SIG-M5 (cell line): ENCODE data around the gene SYS1.
A peak's percentile ranks its signal among the peaks of the same experiment; 100 is the strongest.

ENCODE experiments used
- DNase-seq: peaks from one replicate; lab custom pipeline; 2025; lab: John Stamatoyannopoulos, UW

The SYS1 gene

DNA sequence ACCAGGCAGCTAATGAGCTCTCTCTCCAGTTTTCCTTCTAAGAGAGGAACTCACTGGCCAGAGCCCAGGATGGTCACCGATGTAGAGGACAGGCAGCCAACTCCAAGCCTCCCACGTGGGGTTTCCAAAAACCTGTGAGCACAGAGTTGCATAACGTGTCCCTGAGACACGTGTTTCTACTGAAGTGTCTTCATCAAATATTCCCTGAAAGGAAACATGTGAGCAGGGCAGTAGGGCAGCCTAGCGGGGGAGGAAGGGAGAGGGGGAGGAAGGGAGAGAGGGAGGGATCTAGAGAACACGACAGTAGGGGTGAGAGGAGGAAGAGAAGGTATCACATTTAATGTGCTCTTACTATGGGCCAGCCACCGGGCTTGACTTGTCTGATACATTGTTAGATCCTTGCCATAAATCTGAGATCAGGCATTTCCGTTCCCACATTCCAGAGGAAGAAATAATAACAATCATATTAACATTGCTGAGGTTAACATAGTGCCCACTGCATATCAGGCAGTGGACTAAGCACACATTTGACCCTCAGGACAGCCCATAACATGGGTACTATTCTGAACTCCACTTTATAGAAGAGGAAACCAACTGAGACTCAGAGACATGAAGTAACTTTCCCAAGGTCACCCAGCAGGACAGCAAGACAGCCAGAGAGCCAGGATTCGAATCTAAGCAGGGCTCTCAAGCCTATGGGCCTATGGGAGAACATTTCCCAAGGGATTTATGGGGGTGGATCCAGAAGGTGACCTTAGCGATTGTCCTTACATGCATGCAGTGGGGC, 4.5 kb upstream of the SYS1 start:
- DNase-seq: no peak

GRCh38 chr20:45359069-45359405, 3.9 kb upstream of the SYS1 start:
- no peak for DNase-seq

- no peak for DNase-seq
Measured at GRCh38 chr20:45359406-45360148, 3.4 kb upstream of the SYS1 start.

DNA sequence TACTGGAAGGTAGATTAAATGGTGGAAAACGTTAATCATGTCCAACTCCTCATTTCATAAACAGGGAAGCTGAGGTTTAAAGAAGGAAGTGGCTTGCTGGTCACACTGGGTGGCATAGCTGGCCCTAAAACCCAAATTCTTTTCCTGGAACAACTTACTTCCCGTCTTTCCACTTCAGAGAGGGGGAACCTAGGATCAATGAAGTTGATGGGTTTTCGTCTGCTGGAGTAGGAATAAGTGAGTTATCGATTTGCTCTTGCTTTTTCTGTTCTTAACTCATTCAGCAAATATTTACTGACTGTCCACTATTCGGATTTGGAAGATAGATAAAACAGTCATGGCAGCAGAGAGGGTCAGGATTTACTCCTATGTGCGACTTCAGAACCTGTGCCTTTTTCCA, 1.2 kb upstream of the SYS1 start:
- DNase-seq: no peak

DNA sequence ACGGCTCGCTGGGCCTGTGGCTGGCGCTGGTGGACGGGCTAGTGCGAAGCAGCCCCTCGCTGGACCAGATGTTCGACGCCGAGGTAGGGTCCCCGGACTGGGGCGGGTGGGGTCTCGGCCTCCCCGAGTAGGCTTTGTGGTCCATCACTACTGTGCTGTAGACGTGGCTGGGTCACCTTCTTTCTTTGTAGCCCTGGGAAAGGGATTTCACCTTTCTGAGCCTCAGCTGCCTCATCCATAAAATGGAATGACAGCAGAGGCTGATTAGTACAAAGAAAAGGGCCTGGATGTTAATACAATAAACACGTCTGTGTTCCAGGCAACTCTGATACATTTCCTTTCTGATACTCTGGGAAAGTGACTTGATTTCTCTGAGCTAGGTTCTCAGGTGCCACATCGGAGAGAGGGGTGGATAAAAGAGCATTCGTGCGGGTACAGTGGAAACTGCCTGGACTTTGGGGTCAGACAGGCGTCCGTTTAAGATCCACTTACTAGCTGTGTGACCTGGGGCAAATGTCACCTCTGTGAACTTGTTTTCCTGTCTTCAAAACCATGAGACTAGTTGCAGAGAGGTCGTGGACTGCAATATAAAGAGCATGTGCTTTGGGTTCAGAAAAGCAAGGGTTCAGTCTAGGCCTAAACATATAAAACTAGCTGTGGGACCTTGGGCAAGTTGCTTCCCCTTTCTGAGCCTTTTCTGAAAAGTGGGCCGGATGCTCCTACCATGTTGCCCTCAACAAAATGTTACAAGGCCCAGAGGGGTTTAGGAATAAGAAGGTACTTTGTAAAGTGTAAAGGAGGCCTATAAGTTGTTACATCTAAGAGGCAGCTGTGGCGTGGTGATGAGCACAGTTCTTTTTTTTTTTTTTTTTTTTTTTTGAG, 896 bp downstream of the SYS1 start:
- no peak for DNase-seq

- no peak for DNase-seq
Measured at GRCh38 chr20:45365444-45365970, 2.6 kb downstream of the SYS1 start.

GRCh38 chr20:45366192-45366591, 3.2 kb downstream of the SYS1 start:
- DNase-seq: no peak

DNA sequence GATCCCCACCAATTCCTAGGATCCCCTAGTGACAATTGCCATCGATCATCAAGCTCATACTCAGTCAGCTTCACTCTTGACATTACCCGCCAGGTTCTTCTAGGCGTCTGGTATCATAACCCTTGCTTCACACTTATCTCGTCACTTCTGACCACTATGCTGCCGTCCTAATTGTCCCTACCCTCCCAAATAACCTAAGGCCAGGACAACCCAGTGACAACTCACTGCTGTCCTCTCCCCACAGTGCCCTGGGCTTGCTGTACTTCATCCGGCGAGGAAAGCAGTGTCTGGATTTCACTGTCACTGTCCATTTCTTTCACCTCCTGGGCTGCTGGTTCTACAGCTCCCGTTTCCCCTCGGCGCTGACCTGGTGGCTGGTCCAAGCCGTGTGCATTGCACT, 3.7 kb downstream of the SYS1 start:
- no peak for DNase-seq

DNA sequence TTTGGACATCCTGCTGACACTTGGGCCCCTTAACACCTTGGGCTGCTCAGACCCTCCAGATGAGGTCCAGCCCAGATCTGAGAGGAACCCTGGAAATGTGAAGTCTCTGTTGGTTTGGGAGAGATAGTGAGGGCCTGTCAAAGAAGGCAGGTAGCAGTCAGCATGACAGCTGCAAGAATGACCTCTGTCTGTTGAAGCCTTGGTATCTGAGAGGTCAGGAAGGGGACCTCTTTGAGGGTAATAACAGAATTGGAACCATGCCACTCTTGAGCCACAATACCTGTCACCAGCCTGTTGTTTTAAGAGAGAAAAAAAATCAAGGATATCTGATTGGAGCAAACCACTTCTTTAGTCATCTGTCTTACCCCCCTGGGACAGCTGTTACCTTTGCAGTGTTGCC, 4.2 kb downstream of the SYS1 start:
- no peak for DNase-seq

DNA sequence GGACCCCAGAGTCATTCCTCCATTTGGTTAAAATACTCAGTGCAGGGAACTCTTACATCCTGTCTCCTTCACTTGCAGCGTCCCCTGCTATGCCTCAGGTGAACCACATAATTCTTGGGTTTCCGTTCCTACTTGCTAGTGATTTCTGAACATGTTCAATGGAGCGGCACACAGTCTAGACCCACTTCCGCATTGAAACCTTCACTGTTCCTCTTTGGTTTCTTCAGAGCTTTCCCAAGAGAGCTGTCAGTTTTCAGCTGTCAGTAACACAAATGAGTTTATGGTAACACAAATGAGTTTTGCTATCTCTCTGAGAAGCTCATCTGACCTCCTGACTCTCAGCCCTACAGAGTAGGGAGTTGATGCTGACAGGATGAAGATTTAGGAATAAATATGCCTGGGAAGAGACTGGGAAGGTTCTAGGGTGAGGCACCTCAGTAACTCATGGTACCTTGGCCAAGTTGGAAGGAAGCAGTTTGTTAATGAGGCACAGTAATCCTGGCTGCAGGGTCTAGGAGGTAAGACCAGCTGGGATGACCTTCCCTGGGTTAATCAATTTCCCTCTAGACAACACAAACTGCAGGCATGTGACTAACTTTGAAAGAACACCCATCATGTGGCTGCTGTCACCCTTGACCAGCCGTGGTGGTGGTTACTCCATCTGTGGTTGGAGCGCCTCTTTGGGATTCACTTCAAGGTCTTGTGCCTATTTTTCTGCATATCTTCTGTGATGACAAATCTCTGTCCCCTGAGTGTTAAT, 5.4 kb downstream of the SYS1 start:
- peak; percentile 54 for DNase-seq

DNA sequence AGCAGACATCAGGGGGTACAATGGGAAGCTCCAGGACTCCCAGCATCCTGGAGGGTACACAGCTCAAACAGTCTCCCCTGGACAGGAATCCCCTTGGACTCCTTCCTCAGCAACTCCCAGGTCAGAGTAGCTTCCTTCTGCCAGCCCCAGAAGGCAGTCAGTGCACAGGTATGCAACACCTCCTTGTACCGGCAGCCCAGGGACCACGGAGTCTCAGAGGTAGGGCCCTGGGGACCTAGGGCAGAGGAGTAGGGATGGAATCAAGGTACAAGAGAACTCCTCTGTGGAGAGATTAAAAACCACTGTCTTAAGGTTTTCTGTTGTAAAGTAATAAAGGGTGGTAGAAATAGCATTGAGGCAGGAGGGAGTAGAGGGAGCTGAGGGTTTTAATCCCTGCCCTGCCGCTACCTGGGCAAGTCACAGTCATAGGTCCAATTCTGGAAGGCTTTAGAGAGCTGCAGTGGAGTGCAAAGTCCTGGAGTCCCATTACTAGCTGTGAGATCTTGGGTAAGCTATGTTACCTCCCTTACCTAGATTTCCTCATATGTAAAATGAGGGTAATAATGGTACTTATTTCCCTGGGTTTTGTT, 7.7 kb downstream of the SYS1 start:
- no peak for DNase-seq

GRCh38 chr20:45372241-45372640, 9.3 kb downstream of the SYS1 start:
- no peak for DNase-seq

- DNase-seq: no peak
Measured at GRCh38 chr20:45372646-45373352, 9.8 kb downstream of the SYS1 start.

- DNase-seq: no peak
Measured at GRCh38 chr20:45373353-45374100, 10.6 kb downstream of the SYS1 start.

GRCh38 chr20:45374101-45374467, 11.1 kb downstream of the SYS1 start:
- no peak for DNase-seq

- DNase-seq: no peak
Measured at GRCh38 chr20:45374966-45375365, 12.0 kb downstream of the SYS1 start.

DNA sequence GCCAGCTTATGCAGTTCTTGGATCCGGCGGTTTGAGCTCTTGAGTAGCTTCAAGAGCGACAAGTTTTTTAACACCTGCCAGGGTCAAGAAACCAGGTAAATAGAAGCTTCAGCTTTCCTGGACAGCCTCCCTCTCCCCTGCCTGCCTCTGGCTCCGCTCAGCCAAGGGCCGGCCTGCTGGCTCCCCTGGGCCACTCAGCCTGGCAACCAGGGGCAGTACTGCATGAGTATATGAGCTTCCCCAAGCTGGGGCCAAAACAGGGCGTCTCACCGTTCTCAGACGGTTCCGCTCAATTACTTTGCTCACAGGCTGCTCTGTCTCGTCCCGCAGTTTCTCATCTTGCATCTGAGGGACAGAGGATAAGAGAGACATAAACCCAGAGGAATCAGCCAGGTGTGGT, 14.3 kb downstream of the SYS1 start:
- no peak for DNase-seq

GRCh38 chr20:45378191-45378590, 15.2 kb downstream of the SYS1 start, which contains the start of gene TP53TG5:
Gene TP53TG5 (minus strand): TSS chr20:45378325. CDS start chr20:45378236, 89 bp downstream.
- no peak for DNase-seq

DNA sequence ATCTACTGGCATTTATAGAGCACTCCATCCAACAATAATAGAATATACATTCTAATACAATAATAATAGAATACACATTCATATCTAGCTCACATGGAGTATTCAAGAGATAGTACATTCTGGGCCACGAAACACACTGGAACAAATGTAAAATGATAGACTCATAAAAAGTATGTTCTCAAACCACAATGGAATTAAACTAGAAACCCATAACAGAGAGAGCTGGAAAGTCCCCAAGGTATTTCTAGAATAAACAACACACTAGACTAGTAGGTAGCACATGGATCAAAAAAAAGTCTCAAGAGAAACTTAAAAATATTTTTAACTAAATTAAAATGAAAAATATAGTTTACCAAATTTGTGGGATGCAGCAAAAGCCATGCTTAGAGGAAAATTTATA, 24.3 kb downstream of the SYS1 start:
- no peak for DNase-seq

- no peak for DNase-seq
Measured at GRCh38 chr20:45390931-45391330, 28.0 kb downstream of the SYS1 start.
